SIG-M5 treated with dmso at 0.1 percent for 504 hours (cell line): ENCODE measurements around the gene INVS.
"Not testable (repeated sequence)": the region's sequence is repeated elsewhere in the genome, so short reads cannot be mapped to it uniquely, and the experiment has no call there.

Source experiments
- DNase-seq: peaks from one replicate; lab custom pipeline; 2025; ENCODE audit not compliant: unreplicated experiment; lab: John Stamatoyannopoulos, UW

Gene INVS

GRCh38 chr9:100098887-100099721 lies at the start of gene INVS, which contains the start of gene ERP44:
Gene INVS (plus strand): TSS chr9:100099243. CDS start chr9:100104522, 5,279 bp downstream.
Gene ERP44 (minus strand): TSS chr9:100099000. CDS start chr9:100098840, 160 bp downstream.
- DNase-seq = peak; percentile 99

- no peak for DNase-seq
These were observed 49.5 kb upstream of the INVS start for GRCh38 chr9:100049551-100049950.

- no peak for DNase-seq
These were observed 46.7 kb upstream of the INVS start for GRCh38 chr9:100052375-100052774.

GRCh38 chr9:100056561-100056960 lies 42.5 kb upstream of the INVS start:
- no peak for DNase-seq

- no peak for DNase-seq
These were observed 41.4 kb upstream of the INVS start for GRCh38 chr9:100057624-100058023.

- DNase-seq = no peak
These were observed 40.1 kb upstream of the INVS start for GRCh38 chr9:100058699-100059579.

- not testable (repeated sequence) for DNase-seq
These were observed 36.4 kb upstream of the INVS start for GRCh38 chr9:100062683-100063082.

- no peak for DNase-seq
These were observed 35.9 kb upstream of the INVS start for GRCh38 chr9:100063185-100063584.

- no peak for DNase-seq
These were observed 34.0 kb upstream of the INVS start for GRCh38 chr9:100064872-100065581.

- peak; percentile 30 for DNase-seq
These were observed 32.5 kb upstream of the INVS start for GRCh38 chr9:100066539-100066938.

- not testable (repeated sequence) for DNase-seq
These were observed 31.1 kb upstream of the INVS start for GRCh38 chr9:100067990-100068389.

- not testable (repeated sequence) for DNase-seq
These were observed 30.0 kb upstream of the INVS start for GRCh38 chr9:100069068-100069467.

- DNase-seq = no peak
These were observed 28.7 kb upstream of the INVS start for GRCh38 chr9:100070104-100071041.

GRCh38 chr9:100071271-100071670 lies 27.8 kb upstream of the INVS start:
- no peak for DNase-seq

- no peak for DNase-seq
These were observed 26.2 kb upstream of the INVS start for GRCh38 chr9:100072805-100073204.

- DNase-seq = no peak
These were observed 24.9 kb upstream of the INVS start for GRCh38 chr9:100074093-100074492.

- DNase-seq = no peak
These were observed 24.1 kb upstream of the INVS start for GRCh38 chr9:100074989-100075388.

GRCh38 chr9:100076256-100076655 lies 22.8 kb upstream of the INVS start:
- DNase-seq = not testable (repeated sequence)

GRCh38 chr9:100082782-100083181 lies 16.3 kb upstream of the INVS start:
- no peak for DNase-seq
